ENCODE measurements around the gene SUSD2.

DNA sequence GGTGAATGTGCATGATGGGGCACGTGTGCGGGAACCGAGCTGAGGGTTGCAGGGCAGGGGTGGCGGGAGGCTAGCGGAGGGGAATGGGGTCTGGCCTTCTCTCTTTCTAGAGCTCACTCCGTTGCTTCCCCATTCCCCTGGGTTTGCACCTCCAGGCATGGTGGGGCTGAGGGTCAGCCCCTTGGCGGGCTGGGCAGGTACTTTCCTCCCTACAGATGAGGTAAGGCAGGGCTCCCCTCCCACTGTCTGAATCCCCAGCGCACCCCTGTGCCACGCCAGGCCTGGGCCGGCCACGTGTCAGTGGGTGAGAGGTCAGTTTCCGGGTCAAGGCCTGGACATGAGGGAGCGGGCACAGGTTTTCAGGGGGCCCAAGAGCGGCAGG, 8.9 kb downstream of the SUSD2 start:
- TF ChIP-seq, protein P1, sequence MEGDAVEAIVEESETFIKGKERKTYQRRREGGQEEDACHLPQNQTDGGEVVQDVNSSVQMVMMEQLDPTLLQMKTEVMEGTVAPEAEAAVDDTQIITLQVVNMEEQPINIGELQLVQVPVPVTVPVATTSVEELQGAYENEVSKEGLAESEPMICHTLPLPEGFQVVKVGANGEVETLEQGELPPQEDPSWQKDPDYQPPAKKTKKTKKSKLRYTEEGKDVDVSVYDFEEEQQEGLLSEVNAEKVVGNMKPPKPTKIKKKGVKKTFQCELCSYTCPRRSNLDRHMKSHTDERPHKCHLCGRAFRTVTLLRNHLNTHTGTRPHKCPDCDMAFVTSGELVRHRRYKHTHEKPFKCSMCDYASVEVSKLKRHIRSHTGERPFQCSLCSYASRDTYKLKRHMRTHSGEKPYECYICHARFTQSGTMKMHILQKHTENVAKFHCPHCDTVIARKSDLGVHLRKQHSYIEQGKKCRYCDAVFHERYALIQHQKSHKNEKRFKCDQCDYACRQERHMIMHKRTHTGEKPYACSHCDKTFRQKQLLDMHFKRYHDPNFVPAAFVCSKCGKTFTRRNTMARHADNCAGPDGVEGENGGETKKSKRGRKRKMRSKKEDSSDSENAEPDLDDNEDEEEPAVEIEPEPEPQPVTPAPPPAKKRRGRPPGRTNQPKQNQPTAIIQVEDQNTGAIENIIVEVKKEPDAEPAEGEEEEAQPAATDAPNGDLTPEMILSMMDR (IDR thresholded peaks at IDR 0.05; ENCODE audit: borderline replicate concordance, extremely low read depth, low read length, poor library complexity, severe bottlenecking), result no peak
- TF ChIP-seq EZH2 (IDR thresholded peaks at IDR 0.05; ENCODE audit: borderline replicate concordance, low read depth, low read length, severe bottlenecking), result no peak

Measured in DND-41 (cell line).